ENCODE results near the gene MYO1E. TPM values are rescaled to one million over a fixed set of nuclear protein-coding genes. Genes with fewer than 3 reads are reported as not detected.
"Not testable (repeated sequence)": the region's sequence is repeated elsewhere in the genome, so short reads cannot be mapped to it uniquely, and the experiment has no call there.

MYO1E gene
- total RNA-seq = not detected

DNA sequence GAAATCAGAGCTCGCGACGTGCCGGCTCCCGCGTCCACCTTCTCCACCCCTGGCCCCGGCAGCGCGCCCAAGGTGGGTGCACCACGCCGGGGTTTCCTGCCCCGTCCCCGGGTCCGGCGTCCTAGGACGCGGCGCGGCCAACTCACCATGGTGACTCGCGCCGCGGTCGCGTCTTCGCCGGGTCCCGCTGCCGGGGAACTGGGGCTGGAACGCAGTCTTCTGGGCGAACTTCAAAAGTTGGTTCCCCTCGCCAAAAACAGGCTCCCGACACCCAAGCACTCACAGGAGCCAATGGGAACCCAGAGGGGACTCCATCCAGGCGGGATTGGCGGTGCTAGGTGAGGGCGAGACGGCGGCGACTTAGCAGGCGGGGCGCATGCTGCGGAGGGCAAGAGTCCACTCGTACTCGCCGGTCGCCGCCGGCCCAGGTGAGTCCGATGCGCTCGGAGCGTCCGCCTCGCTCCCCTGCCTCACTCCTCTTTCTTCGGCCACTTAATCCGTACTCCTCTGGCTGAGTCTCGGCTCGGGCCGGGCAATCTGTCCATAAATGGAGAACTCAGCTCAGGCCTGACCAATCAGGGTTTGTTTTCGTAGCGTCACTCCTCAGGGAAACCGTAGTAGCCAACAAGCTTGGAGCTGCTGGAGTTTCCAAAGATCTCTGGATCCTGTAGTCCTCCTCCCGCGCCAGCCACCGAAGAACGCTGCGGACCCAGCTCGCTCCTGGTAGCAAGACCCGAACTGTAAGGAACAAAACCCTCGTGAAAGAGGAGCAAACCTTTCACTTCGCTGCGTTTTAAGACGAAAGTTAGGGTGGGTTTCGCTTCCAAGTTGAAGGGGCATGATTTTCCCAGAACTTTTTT lies at the start of gene MYO1E:
Gene MYO1E (minus strand): TSS at position 520 of the 860 bp plus-strand sequence. CDS start 371 bp downstream, at position 149.
- DNase-seq = peak; percentile 1

- DNase-seq = no peak
These were observed 48.4 kb upstream of the MYO1E start for GRCh38 chr15:59420986-59421618.

GRCh38 chr15:59420108-59420507 lies 47.4 kb upstream of the MYO1E start:
- no peak for DNase-seq

DNA sequence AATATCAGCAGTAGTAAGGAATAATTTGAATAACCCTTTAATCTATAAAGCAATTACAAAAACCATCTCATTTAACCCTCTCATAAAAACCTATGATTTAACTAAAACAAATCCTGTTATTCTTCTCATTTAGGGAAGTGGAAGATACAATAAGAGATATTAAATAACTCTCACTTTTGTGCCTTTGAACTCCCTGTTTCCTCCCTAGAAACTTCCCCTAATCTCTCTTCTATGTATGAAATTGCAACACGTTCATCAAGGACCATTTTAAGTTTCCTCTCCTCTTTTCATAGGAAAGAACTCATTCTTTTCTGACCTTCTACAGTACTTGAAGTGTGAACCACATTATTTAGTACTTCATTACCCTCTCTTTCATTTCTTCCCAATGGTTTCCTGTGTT lies 46.5 kb upstream of the MYO1E start:
- DNase-seq = no peak

- DNase-seq = no peak
These were observed 44.1 kb upstream of the MYO1E start for GRCh38 chr15:59416816-59417215.

- no peak for DNase-seq
These were observed 40.9 kb upstream of the MYO1E start for GRCh38 chr15:59413577-59413976.

DNA sequence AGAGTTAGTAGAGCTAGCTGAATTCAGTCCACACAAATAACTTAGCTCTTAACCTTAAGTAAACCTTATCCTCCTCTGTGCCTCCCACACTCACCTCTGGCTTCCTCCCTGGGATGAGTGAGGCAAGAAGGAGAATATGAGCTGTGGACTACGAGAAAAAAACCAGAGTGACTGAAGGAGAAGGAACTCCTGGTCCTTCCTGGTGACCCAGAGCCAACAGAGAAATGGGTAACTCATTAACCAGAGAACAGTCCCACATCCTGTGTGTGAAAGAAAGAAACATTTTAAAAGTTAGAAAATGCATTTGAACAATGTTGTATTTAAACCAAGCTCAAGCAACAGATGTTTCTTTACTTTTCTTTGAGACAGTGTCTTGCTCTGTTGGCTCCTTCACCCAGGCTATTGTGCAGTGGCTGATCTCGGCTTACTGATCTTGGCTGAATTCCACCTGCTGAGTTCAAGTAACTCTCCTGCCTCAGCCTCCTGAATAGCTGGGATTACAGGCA lies 37.8 kb upstream of the MYO1E start:
- DNase-seq = no peak

DNA sequence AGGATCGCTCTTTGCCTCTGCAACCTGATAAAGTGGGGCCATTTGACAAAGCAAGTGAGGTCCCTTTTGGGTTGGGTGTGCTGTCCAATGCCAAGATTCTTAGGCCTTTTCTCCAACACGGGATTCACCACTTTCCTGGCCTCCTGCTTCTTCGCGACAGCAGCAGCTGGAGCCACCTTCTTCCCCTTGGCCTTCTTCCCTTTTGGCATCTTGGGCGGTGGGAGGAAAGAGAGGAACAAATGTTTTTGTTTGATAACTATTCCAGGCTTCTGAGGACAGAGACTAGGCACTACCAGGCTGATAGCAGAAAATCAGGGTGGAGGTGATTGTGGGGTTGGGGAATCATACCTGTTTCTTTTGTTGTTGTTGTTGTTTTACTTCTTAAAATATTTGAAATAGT lies 35.3 kb upstream of the MYO1E start:
- no peak for DNase-seq

DNA sequence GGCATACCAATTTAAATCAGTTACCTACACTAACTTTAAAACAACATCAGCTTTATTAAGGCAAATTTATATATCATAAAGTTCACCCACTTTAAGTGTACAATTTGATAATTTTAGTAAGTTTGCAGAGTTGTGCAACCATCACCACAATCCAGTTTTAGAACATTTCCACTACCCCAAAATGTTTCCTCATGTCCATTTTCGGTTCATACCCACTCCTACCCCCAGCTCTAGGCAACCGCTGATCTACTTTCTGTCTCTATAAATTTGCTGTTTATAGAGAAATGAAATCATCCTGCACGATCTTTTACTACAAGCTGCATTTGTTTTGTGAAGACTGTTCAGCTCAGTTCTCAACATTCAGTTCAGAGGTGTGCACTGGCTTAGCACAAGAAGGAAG lies 33.8 kb upstream of the MYO1E start:
- no peak for DNase-seq

DNA sequence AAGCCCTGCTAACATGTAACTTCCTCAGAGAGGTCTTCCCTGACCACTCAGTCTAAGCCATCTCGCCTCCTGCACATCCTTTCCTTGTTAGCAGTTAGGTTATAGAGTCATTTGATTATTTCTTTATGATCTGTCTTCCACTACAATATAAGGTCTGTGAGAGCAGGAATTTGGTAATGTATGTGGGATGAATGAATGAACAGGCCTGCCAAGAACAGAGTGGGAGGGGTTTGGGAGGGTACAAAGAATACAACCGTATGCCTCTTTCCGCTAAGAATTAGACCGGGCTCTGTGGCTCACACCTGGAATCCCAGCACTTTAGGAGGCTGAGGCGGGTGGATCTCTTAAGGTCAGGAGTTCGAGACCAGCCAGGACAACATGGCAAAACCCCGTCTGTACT lies 32.4 kb upstream of the MYO1E start:
- no peak for DNase-seq

DNA sequence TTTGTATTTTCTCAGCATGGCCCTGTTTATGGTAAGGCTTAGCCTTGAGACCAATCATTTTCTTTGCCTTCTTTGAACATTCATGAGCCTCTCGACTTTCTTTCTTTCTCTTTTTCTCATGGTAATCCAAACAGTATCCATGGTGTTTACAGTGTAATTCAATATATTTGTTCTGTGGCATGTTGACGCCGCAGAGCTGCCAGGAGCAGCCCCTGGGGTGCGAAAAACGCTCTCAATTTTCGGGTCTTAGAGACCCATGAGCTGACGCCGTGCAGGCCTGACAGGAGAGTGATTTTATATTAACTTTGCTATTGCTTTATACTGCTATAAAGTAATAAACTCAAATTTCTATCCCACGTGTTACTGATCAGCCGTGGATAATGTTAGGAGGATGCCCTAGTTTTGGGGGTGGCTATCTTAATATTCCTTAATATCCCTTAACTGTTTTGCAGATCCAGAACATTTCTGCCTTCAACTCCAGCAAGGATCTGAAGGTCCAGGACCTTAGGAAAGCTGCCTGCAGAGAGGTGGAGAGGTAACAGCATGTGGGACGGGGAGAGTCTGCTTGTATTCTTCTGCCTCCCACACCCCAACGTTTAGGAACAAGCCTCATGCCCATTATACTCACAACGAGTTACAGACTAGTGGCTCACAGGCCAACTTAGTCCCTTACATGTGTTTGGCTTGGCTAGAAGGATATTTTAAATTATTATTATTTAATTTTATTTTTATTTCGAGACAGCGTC lies 29.3 kb upstream of the MYO1E start:
- DNase-seq = no peak

DNA sequence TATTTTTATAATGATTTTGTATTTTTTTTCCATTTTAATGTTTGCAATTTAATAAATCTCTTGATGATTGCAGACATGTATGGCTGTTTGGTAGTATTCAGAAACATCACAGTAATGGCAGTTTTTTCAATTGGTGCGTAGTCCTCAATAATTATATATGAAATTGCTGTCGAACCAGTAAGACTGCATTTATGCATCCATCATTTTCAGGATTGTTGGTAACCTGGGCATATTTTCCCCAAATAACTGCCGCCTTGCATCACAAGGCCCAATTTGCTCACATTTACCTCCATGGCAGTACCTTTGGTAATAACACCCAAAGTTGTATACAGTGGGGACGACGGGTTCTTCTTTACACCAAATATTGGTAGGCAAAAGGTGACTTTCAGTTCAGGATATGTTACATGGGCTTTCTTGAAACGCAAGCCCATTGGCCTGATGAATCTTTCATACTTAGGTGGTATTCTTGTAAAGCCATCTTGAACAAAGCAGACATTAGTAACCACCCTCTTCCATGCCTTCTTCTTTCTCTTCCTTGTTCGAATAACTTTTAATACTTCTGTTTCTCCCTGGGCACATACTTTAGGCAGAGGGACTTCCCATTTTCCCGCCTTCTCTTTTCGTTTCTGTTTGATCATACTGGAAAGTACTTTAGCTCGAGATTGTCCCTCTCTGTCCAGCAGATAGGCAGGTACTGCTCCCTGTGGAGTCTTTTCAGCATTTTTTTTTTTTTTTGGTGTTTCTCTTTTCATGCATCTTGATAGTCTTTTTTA lies 28.6 kb upstream of the MYO1E start:
- not testable (repeated sequence) for DNase-seq

GRCh38 chr15:59400103-59400813 lies 27.6 kb upstream of the MYO1E start:
- no peak for DNase-seq

DNA sequence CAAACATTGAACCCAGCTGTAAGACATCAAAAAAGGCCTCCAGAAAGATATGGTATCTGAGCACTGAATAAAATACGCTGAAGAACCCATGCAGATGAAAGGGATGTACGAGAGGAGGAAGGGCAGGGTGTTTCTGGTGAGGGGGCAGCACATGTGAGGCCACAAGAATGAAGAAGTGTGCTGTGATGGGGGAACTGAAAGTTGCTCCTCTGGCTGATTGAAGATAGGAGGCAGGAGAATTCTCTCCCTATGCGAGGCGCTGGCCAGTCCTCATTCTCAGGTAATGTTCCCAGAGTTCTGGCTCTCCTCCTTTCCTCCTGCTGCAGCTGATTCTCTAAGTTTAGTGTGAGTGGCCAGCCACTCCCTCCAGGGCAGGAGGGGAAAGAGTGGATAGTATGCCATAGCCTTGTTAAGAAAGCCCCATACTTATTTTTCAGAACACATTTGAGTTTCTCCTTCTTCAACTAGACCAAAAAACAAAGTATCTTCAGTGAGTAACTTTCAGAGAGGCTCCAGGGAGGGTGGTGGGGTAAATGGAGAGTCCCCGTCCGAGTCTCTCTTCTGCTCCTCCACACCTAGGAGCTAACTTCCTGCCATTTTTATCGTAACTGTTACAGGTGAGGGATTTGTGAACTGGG lies 26.9 kb upstream of the MYO1E start:
- DNase-seq = no peak

- DNase-seq = no peak
These were observed 25.5 kb upstream of the MYO1E start for GRCh38 chr15:59398220-59398619.

GRCh38 chr15:59396679-59397078 lies 24.0 kb upstream of the MYO1E start:
- no peak for DNase-seq

DNA sequence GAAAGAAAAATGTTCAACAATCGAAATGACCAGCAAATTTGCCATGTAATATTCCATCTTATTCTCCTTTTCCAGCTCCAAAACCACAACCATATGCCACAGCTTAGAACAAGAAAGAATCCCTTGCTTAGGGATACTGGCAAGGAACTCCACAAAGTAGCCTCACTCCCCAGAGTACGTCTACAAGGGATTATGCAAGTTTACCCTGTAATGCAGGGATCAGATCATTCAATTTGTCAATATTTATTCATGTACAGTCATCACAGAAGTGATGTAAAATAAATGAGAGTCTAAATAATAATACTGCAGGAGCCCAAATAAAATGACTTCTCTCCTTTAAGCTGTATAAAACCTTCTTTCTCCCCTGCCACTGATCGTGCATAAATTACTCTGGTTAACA lies 23.5 kb upstream of the MYO1E start:
- no peak for DNase-seq

DNA sequence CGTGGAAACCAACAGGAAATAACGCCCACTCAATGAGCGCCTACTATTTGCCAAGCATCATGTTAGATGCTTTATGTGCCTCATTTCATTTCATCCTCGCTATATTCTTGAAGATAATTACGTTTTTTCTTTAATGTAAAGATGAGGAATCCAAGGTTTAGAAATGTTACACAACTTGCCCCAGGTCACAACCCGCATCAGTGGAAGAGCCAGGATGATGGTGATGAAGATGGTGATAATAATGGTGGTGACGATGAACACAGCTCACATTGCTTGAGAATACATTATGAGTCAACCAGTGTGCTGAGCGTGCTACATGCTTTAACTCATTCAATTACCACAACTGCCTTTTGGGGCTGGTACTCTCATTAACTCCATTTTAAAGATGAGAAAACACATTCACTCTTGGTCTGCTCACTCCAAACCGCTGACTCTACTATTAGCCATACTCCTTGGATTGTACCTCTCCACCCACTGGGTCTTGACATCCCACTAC lies 21.5 kb upstream of the MYO1E start:
- no peak for DNase-seq

GRCh38 chr15:59392299-59392698 lies 19.6 kb upstream of the MYO1E start:
- no peak for DNase-seq

DNA sequence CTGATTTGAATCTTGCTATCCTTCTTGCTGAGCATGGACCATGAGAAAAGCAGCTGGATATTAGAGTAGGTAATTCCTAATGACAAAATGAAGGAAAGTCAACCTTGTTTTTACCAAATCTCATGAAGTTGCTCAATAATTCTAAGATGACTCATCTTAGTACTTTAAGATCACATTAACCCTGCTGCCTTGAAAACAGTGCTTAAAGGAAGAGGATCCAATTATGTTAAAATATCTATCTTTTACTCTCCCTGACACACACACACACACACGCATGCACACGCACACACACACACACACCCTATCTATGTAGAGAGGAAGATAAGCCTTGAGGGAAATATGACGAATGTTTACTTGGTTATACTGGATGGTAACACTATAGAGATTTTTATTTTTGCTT lies 16.0 kb upstream of the MYO1E start:
- DNase-seq = no peak

DNA sequence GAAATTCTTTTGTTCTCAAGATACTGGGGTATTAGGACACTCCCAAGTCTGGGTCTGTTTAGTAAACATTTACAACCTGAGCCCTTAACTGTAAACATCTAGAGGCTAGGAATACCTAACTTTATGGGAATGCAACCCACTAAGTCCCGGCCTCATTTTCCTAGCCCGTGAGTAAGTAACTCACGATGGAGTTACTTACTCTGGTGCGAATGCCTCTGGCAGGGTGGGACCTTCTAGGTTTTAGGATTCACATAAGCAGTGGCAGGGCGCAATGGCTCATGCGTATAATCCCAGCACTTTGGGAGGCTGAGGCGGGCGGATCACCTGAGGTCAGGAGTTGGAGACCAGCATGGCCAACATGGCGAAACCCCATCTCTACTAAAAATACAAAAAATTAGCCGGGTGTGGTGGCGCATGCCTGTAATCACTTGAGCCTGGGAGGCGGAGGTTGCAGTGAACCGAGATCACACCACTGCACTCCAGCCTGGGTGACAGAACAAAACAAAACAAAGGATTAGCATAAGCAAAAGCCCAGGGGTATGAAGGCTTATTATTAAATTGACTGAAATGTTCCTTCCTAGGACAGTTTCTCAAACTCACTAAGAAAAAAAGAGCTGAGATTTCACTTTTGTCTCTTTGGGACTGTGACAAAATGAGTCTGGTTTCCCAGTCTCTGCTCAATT lies 14.7 kb upstream of the MYO1E start:
- not testable (repeated sequence) for DNase-seq

Data from effector CD4-positive, alpha-beta T cell (primary cell).